ENCODE data around the gene HAO1.

- TF ChIP-seq REST (IDR thresholded peaks at IDR 0.05; ENCODE audit: insufficient read depth in 1 of 2, low read depth in 2 of 2, low read length in 2 of 2) (no peak), TAF1 (IDR thresholded peaks at IDR 0.05; ENCODE audit: borderline replicate concordance, insufficient read depth, low read length) (no peak), FOXP2 (optimal IDR thresholded peaks at IDR 0.05; ENCODE audit: borderline replicate concordance, extremely low read depth, extremely low read length, insufficient read depth) (no peak)
These were observed 83.5 kb downstream of the HAO1 start for GRCh38 chr20:7856756-7857155.

Measured in PFSK-1 (cell line).